ENCODE measurements around the gene SIPA1L2.

SIPA1L2 gene

GRCh38 chr1:232628335-232629249 lies 1.3 kb downstream of the SIPA1L2 start (continued):
- no peak for TF ChIP-seq ZNF26 (tag by site-specific recombination; IDR thresholded peaks at IDR 0.05)
- no peak for TF ChIP-seq REPIN1 (tag by site-specific recombination; IDR thresholded peaks at IDR 0.05; ENCODE audit: low read depth)
- peak; percentile 93; the same call in 1 of the 2 replicates for TF ChIP-seq ZNF362 (tag by site-specific recombination; IDR thresholded peaks at IDR 0.05)
- TF ChIP-seq ZNF623 (tag by site-specific recombination; IDR thresholded peaks at IDR 0.05), result peak; percentile 38; the same call in 1 of the 2 replicates
- no peak for TF ChIP-seq ZBTB10 (tag by site-specific recombination; IDR thresholded peaks at IDR 0.05)
- TF ChIP-seq ZNF510 (tag by site-specific recombination; IDR thresholded peaks at IDR 0.05; ENCODE audit: insufficient replicate concordance), result peak; percentile 9
- peak; percentile 44 for TF ChIP-seq ZNF654 (tag by site-specific recombination; IDR thresholded peaks at IDR 0.05; ENCODE audit: low read depth)
- no peak for TF ChIP-seq PRDM2 (tag by site-specific recombination; IDR thresholded peaks at IDR 0.05; ENCODE audit: borderline replicate concordance)
- no peak for TF ChIP-seq ZNF341 (tag by site-specific recombination; IDR thresholded peaks at IDR 0.05; ENCODE audit: low read depth)
- peak; percentile 71 for TF ChIP-seq SCRT1 (tag by site-specific recombination; IDR thresholded peaks at IDR 0.05; ENCODE audit: borderline replicate concordance)
- TF ChIP-seq GFI1B (tag by site-specific recombination; IDR thresholded peaks at IDR 0.05), result no peak
- peak; percentile 41; the same call in 1 of the 2 replicates for TF ChIP-seq SP7 (tag by site-specific recombination; IDR thresholded peaks at IDR 0.05)
- peak; percentile 89 for TF ChIP-seq ZNF600 (tag by site-specific recombination; IDR thresholded peaks at IDR 0.05)
- no peak for TF ChIP-seq FEZF1 (tag by site-specific recombination; IDR thresholded peaks at IDR 0.05)
- 0 out of 2 replicates have a peak, but pooled peaks have one; percentile 28 for TF ChIP-seq OVOL3 (tag by site-specific recombination; IDR thresholded peaks at IDR 0.05)
- 0 out of 2 replicates have a peak, but pooled peaks have one; percentile 17 for TF ChIP-seq CTCF (tag by site-specific recombination; IDR thresholded peaks at IDR 0.05)
- no peak for TF ChIP-seq KLF9 (tag by site-specific recombination; IDR thresholded peaks at IDR 0.05; ENCODE audit: low read depth)
- no peak for TF ChIP-seq HOXD13 (CRISPR knock-in tag; IDR thresholded peaks at IDR 0.05; ENCODE audit: borderline replicate concordance)
- peak; percentile 63 for TF ChIP-seq ZNF660 (tag by site-specific recombination; IDR thresholded peaks at IDR 0.05)

Data from HEK293 (cell line).